ENCODE data around the gene POLE.

GRCh38 chr12:132578118-132578517 is 109.0 kb downstream of the POLE start:
- TF ChIP-seq CTCF (conservative IDR thresholded peaks at IDR 0.05) (no peak), EZH2 (IDR thresholded peaks at IDR 0.05; ENCODE audit: low read depth) (no peak)
